ENCODE data around the gene PSD2.

Gene PSD2

GRCh38 chr5:139842321-139842720 is 46.7 kb downstream of the PSD2 start:
- no peaks in the 10 kb centered on the region for H3K4me1 Mint-ChIP-seq
- no peak overlapping the region for H3K4me3 Mint-ChIP-seq
- TF ChIP-seq, protein P1, sequence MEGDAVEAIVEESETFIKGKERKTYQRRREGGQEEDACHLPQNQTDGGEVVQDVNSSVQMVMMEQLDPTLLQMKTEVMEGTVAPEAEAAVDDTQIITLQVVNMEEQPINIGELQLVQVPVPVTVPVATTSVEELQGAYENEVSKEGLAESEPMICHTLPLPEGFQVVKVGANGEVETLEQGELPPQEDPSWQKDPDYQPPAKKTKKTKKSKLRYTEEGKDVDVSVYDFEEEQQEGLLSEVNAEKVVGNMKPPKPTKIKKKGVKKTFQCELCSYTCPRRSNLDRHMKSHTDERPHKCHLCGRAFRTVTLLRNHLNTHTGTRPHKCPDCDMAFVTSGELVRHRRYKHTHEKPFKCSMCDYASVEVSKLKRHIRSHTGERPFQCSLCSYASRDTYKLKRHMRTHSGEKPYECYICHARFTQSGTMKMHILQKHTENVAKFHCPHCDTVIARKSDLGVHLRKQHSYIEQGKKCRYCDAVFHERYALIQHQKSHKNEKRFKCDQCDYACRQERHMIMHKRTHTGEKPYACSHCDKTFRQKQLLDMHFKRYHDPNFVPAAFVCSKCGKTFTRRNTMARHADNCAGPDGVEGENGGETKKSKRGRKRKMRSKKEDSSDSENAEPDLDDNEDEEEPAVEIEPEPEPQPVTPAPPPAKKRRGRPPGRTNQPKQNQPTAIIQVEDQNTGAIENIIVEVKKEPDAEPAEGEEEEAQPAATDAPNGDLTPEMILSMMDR (IDR thresholded peaks at IDR 0.05) = no peak
- H3K27me3 Mint-ChIP-seq (ENCODE audit: low read depth, poor library complexity) = peaks cover 84% of the 10 kb centered on the region
- H3K36me3 Mint-ChIP-seq (ENCODE audit: low read depth) = no peaks in the 10 kb centered on the region
- DNase-seq = no peak
- no peak overlapping the region for H3K27ac Mint-ChIP-seq
- H3K9me3 Mint-ChIP-seq = no peaks in the 10 kb centered on the region

DNA sequence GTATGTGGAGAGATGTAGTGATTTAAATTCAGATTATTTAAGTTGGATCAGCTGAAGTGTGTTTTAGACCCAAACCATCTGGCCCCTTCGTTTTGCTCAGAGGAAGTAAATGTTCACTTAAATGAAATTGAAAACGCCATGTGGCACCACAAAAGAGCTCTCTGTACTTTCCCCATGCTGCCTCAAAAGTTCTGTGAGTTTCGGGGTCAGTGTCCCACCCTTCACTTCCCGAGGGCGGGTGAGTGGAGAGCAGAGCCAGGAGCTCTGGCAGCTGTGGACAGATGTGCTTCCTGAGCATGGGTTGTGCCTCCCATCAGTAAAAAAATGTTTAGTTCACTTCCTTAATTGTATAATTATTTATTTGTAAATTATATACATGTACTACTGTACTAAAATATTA is 48.4 kb downstream of the PSD2 start:
- no peaks in the 10 kb centered on the region for H3K9me3 Mint-ChIP-seq
- peaks cover 3% of the 10 kb centered on the region for H3K4me1 Mint-ChIP-seq
- DNase-seq = no peak
- TF ChIP-seq, protein P1 (IDR thresholded peaks at IDR 0.05) = no peak
- H3K4me3 Mint-ChIP-seq = no peak overlapping the region
- no peaks in the 10 kb centered on the region for H3K36me3 Mint-ChIP-seq (ENCODE audit: low read depth)
- no peak overlapping the region for H3K27ac Mint-ChIP-seq
- peaks cover 85% of the 10 kb centered on the region for H3K27me3 Mint-ChIP-seq (ENCODE audit: low read depth, poor library complexity)

- DNase-seq = peak; percentile 86
- Mint-ChIP-seq H3K27ac (peak overlapping the region; percentile 89), H3K4me1 (peaks cover 7% of the 10 kb centered on the region), H3K27me3 (ENCODE audit: low read depth, poor library complexity) (peaks cover 85% of the 10 kb centered on the region), H3K36me3 (ENCODE audit: low read depth) (no peaks in the 10 kb centered on the region), H3K9me3 (no peaks in the 10 kb centered on the region), H3K4me3 (no peak overlapping the region)
- TF ChIP-seq, protein P1 (IDR thresholded peaks at IDR 0.05) = peak; percentile 80
Observed at GRCh38 chr5:139844472-139845145, 49.0 kb downstream of the PSD2 start.

GRCh38 chr5:139845846-139846681 is 50.5 kb downstream of the PSD2 start:
- DNase-seq = no peak
- Mint-ChIP-seq H3K27ac (no peak overlapping the region), H3K36me3 (ENCODE audit: low read depth) (no peaks in the 10 kb centered on the region), H3K9me3 (no peaks in the 10 kb centered on the region), H3K4me1 (peaks cover 11% of the 10 kb centered on the region), H3K4me3 (no peak overlapping the region), H3K27me3 (ENCODE audit: low read depth, poor library complexity) (peaks cover 90% of the 10 kb centered on the region)
- TF ChIP-seq, protein P1 (IDR thresholded peaks at IDR 0.05) = no peak

GRCh38 chr5:139847091-139847490 is 51.5 kb downstream of the PSD2 start:
- Mint-ChIP-seq H3K9me3 (no peaks in the 10 kb centered on the region), H3K4me3 (peak overlapping the region; percentile 63), H3K27ac (no peak overlapping the region), H3K4me1 (peaks cover 11% of the 10 kb centered on the region), H3K27me3 (ENCODE audit: low read depth, poor library complexity) (peaks cover 88% of the 10 kb centered on the region), H3K36me3 (ENCODE audit: low read depth) (no peaks in the 10 kb centered on the region)
- TF ChIP-seq, protein P1 (IDR thresholded peaks at IDR 0.05) = no peak
- DNase-seq = no peak

All from nephron progenitor cell (in vitro differentiated cells).